Spinal cord (tissue), 10 donors: ENCODE data around the gene SULT1A3. TPM values are rescaled to one million over a fixed set of nuclear protein-coding genes. Genes with fewer than 3 reads are reported as not detected.
"Not testable (repeated sequence)": the region's sequence is repeated elsewhere in the genome, so short reads cannot be mapped to it uniquely, and the experiment has no call there.

ENCODE experiments used
- DNase-seq, 6 donors: peaks; one replicate each; pipeline versions ENCODE4 v3.0.0 to v3.0.0-alpha.2; 2013 to 2015; ENCODE audit warnings: low spot score in 6 of 6, low read depth in 4 of 6
- H3K27ac ChIP-seq: one replicate; pipeline ENCODE4 v1.5.1; 2013; ENCODE audit warnings: low read depth, low read length, control low read depth
- H3K27me3 ChIP-seq: one replicate; pipeline ENCODE4 v1.6.1; 2013; ENCODE audit warnings: low read length; ENCODE audit not compliant: control insufficient read depth, insufficient read depth
- H3K36me3 ChIP-seq: one replicate; pipeline ENCODE4 v1.6.1; 2013; ENCODE audit warnings: low read length; ENCODE audit not compliant: control insufficient read depth, insufficient read depth
- H3K4me1 ChIP-seq: one replicate; pipeline ENCODE4 v1.6.1; 2013; ENCODE audit warnings: low read length; ENCODE audit not compliant: control insufficient read depth, insufficient read depth
- H3K4me3 ChIP-seq: one replicate; pipeline ENCODE4 v1.5.1; 2013; ENCODE audit warnings: low read depth, low read length, control low read depth
- H3K9me3 ChIP-seq: one replicate; pipeline ENCODE4 v1.6.1; 2013; ENCODE audit warnings: low read length; ENCODE audit not compliant: control insufficient read depth, insufficient read depth
- WGBS: methylation state at CpG from one replicate; pipeline ENCODE4 v1.1.5; 2013; ENCODE audit warnings: missing lambda C conversion rate; ENCODE audit not compliant: insufficient coverage; 5-methylcytosine and 5-hydroxymethylcytosine counted together
- polyA plus RNA-seq, 2 donors: library from polyadenylated mRNA; unstranded; fragments of 120-200 nt; gene quantifications; one replicate each; pipeline ENCODE4 v1.2.1, GENCODE V29; 2013; ENCODE audit not compliant: insufficient read length in 2 of 2
- total RNA-seq, 2 donors: library from RNA; depleted of rRNA in 1 of 2; stranded (reverse); fragments of 120-200 nt in 1 of 2; fragments of >200 nt in 1 of 2; gene quantifications; one replicate each; pipeline versions ENCODE4 v1.2.3 to v1.2.4, GENCODE V29; 2013 to 2014
- donor health status: healthy.

SULT1A3 gene
- total and polyA plus RNA-seq, 4 donors, result 1.5 to 21.3 (median 17.1) TPM

DNA sequence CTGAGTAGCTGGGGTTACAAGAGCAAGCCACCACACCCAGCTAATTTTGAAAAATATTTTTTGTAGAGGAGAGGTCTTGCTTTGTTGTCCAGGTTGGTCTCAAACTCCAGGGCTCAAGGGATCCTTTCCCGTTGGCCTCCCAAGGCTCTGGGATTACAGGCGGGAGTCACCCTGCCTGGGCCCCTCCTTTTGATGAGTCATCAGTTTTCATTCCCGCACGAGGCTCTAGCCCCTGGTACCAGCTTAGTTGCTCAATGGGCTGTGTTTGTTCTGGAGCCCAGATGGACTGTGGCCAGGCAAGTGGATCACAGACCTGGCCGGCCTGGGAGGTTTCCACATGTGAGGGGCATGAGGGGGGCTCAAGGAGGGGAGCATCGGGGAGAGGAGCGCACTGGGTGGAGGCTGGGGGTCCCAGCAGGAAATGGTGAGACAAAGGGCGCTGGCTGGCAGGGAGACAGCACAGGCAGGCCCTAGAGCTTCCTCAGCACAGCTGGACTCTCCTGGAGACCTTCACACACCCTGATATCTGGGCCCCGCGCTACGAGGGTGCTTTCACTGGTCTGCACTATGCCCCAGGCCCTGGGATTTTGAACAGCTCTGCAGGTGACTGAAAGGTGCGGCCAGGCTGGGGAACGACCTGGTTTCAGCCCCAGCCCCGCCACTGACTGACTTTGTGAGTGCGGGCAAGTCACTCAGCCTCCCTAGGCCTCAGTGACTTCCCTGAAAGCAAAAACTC, 721 bp downstream of the SULT1A3 start:
- H3K4me3 ChIP-seq, H3K4me1 ChIP-seq, H3K27ac ChIP-seq, H3K27me3 ChIP-seq, DNase-seq, H3K9me3 ChIP-seq, H3K36me3 ChIP-seq: not testable (repeated sequence)
- WGBS, result no CpG with 5 or more reads among the region's 15 CpGs

DNA sequence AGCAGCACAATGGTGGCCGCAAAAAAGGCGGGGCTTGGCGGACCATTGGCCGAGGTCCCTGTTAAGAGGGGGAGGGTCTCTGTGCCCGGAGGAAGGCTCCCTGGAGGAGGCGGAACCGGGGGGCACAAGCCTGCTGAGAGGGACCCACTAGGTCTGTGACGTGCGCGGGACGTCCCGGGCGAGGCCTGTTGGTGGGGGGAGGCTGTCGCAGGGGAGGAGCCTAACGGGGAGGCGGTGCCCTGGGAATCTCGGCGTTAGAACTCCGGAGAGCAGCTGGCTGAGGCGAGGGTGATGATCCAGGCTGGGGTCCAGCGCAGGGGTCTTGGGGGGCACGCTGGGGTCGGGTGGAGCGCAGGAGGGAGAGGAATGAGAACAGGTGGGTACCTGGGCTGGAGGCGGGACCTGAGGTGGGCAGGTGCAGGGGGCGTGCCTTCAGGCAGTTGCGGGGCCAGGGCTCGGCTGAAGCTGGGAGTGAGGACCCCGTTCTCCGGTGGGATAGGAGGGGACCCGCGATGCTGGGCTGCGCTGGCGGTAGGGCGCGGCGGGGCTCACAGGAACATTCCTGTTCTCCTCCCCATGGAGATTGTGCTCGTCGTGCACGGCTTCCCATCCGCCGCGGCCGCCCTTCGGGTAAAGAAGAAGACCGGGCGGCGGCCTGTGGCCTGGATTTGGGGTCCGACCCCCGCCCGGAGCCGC, 6.6 kb downstream of the SULT1A3 start:
- WGBS, result 0% methylated on average over 6 of the region's 52 CpGs
- DNase-seq, H3K9me3 ChIP-seq, H3K27me3 ChIP-seq, H3K27ac ChIP-seq, H3K4me1 ChIP-seq, H3K36me3 ChIP-seq: not testable (repeated sequence)
- H3K4me3 ChIP-seq, result peak overlapping the region; percentile 29

DNA sequence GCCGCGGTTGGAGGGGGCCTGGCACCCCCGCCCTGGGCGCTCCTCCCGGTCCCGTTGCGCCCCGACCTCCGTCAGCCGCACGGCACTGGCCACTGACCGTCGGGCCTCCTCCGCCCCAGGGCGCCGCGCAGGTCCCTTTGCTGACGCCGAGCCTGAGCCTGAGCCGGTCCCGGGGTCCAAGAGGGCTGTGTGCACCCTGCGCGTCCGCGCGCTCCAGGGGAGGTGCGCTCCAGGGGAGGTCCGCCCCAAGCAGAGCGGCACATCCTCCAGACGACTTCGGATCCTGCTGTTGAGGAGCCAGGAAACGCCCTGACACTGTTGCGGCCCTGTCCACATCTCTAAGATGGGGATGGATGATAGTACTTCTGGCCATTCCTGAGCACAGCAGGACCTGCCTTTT, 7.2 kb downstream of the SULT1A3 start:
- H3K36me3 ChIP-seq, H3K27ac ChIP-seq, H3K27me3 ChIP-seq, H3K4me1 ChIP-seq, DNase-seq, H3K9me3 ChIP-seq: not testable (repeated sequence)
- WGBS, result no CpG with 5 or more reads among the region's 33 CpGs
- H3K4me3 ChIP-seq, result peak overlapping the region; percentile 29

DNA sequence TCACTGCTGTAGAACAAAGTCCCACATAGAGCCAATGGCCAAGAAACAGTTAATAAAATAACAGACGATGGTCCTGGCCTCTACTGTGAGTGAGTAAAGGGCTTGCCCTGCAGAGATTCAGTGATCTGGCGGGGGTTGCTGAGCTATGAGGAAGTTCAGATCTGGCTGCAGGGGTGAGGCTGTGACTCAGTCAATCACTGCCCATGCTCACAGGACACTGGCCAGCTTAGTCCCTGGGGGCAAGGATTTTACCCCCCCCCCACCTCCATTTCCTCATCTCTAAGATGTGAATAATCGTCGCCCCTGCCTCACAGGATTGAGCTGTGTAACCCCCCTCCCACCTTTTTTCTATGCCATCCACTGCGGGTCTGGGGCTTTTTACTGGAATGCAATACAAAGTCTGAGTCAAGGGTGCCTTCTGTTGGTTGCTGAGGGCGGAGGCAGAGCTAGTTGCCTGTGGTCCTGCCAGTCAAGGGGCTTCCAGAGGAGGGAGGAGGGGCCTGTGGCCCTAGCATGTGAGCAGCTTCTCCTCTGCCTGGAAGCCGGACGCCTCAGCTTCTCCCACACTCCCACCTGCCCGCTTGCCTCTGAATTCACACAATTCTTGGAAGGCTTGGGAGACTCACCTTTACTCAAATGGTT, 8.1 kb downstream of the SULT1A3 start:
- not testable (repeated sequence) for H3K9me3 ChIP-seq, H3K27me3 ChIP-seq, H3K36me3 ChIP-seq, H3K4me3 ChIP-seq, H3K27ac ChIP-seq, H3K4me1 ChIP-seq, DNase-seq
- no CpG with 5 or more reads among the region's 9 CpGs for WGBS

DNA sequence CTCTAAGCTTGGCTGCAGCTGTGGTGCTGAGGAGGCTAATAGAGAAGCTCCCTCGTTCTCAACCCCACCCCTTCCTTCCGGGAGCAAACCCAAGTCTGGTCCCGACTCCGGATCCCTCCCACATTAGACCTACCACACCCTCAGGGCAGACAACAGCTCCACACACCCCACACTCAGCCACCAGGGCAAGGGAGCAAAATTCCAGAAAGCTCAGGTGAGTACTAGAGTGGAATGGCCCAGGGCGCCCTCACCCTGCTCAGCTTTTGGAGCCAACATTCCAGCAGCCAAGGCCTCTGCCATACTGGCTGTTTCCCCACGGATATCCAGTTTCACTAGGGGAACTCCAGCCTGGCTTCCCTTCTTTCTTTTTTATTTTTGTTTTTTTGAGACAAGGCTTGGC, 10.0 kb downstream of the SULT1A3 start:
- H3K4me1 ChIP-seq, H3K27me3 ChIP-seq, H3K4me3 ChIP-seq, H3K27ac ChIP-seq, H3K9me3 ChIP-seq, H3K36me3 ChIP-seq, DNase-seq: not testable (repeated sequence)
- WGBS, result no CpG with 5 or more reads among the region's 6 CpGs

DNA sequence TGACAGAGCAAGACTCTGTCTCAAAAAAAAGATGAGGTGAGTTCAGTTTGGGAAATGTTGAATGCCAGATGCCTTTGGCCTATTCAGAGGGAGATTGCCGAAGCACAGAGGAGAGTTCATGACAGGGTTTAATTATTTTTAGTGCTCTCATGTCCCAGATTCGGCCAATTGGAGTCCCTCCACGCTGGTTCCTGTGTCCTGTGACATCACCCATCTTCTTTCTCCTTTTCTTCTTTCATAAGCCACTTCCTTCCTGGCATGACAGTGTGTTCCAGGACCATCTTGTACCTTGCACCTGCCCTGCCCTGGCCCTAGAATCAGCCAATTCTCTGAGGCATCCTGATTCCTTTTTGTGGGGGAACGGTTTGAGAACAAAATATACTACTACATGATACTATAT, 12.4 kb downstream of the SULT1A3 start:
- H3K27me3 ChIP-seq, H3K4me3 ChIP-seq, H3K4me1 ChIP-seq, DNase-seq, H3K9me3 ChIP-seq, H3K36me3 ChIP-seq, H3K27ac ChIP-seq: not testable (repeated sequence)
- no CpG with 5 or more reads among the region's 4 CpGs for WGBS

DNA sequence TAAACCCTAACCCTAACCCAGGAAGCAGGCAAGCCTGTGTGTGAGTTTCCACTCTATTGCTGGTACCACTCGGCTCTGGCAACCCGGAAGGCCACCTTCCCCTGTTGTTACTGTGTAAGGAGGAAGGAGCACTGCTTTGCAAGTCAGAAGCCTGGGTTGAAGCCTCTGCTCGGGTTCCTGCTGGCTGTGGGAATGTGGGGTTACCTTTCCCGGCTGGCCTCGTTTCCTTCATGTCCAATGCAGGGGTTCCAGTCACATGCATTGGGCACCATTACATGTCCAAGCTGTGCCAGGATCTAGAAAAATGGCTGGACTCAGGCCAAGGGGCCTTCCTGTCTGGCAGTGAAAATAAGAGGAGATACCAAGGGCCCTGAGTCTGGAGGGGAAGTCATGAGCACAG, 18.0 kb downstream of the SULT1A3 start:
- not testable (repeated sequence) for H3K36me3 ChIP-seq, H3K4me3 ChIP-seq, H3K4me1 ChIP-seq, H3K27me3 ChIP-seq, H3K9me3 ChIP-seq, H3K27ac ChIP-seq, DNase-seq
- WGBS, result no CpG with 5 or more reads among the region's 5 CpGs

DNA sequence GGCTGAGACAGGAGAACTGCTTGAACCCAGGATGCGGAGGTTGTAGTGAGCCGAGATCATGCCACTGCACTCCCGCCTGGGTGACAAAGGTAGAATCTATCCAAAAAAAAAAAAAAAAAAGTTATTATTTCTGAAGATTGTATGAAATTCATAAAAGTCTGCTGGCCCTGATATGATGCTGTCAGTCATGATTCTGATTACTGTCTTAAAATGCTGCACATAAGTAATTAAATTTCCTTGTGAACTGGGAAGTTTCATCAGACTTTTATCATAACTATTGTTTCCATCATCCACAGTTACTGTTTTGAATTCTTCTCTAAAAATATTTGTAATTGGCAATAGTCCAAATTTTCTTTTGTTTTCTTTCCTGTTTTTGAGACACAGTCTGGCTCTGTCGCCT, 49.3 kb downstream of the SULT1A3 start, which contains the start of gene NPIPB13:
NPIPB13 (minus strand) TSS at position 101 of the 400 bp plus-strand sequence. CDS start 2,906 bp downstream, outside the sequence.
- H3K4me3 ChIP-seq, H3K9me3 ChIP-seq, H3K36me3 ChIP-seq, H3K27me3 ChIP-seq, DNase-seq, H3K4me1 ChIP-seq, H3K27ac ChIP-seq: not testable (repeated sequence)
- no CpG with 5 or more reads among the region's 4 CpGs for WGBS
